ENCODE measurements around the gene MFSD6L.

GRCh38 chr17:8820311-8821010 lies 21.3 kb upstream of the MFSD6L start:
- TF ChIP-seq CTCF (IDR thresholded peaks at IDR 0.05), result no peak
- no peak for TF ChIP-seq POLR2A (IDR thresholded peaks at IDR 0.05)
